Measurements from ENCODE around the gene P4HA2. TPM values are rescaled to one million over a fixed set of nuclear protein-coding genes. Genes with fewer than 3 reads are reported as not detected.

The P4HA2 gene
- total RNA-seq, 2 experiments from 2014 or later, result 8.3 to 19.4 TPM

- no peak overlapping the region for H3K27ac Mint-ChIP-seq
- H3K4me3 Mint-ChIP-seq, result no peak overlapping the region
- DNase-seq (no peak), ATAC-seq (no peak)
- no peaks in the 10 kb centered on the region for H3K36me3 Mint-ChIP-seq
- H3K4me1 Mint-ChIP-seq, result peaks cover 21% of the 10 kb centered on the region
- no peaks in the 10 kb centered on the region for H3K9me3 Mint-ChIP-seq (ENCODE audit: low read depth)
- H3K27me3 Mint-ChIP-seq, result peaks cover 12% of the 10 kb centered on the region
- CTCF ChIA-PET, result interaction anchor here (1.2 kb wide), 1 partner anchor 59 kb away, joined by 3 read pairs; no protein-coding TSS in a partner anchor
Observed at GRCh38 chr5:132233811-132234683, 6.4 kb upstream of the P4HA2 start.

GRCh38 chr5:132233081-132233480, 5.4 kb upstream of the P4HA2 start:
- Mint-ChIP-seq H3K4me1 (peaks cover 21% of the 10 kb centered on the region), H3K27ac (no peak overlapping the region), H3K9me3 (ENCODE audit: low read depth) (no peaks in the 10 kb centered on the region), H3K4me3 (no peak overlapping the region), H3K27me3 (peaks cover 14% of the 10 kb centered on the region), H3K36me3 (no peaks in the 10 kb centered on the region)
- DNase-seq (no peak), ATAC-seq (no peak)
- CTCF ChIA-PET, result interaction anchor here (1.2 kb wide), 1 partner anchor 60 kb away, joined by 3 read pairs; no protein-coding TSS in a partner anchor

GRCh38 chr5:132232465-132232864, 4.8 kb upstream of the P4HA2 start:
- Mint-ChIP-seq H3K4me1 (peaks cover 21% of the 10 kb centered on the region), H3K4me3 (no peak overlapping the region), H3K9me3 (ENCODE audit: low read depth) (no peaks in the 10 kb centered on the region), H3K27ac (no peak overlapping the region), H3K36me3 (no peaks in the 10 kb centered on the region), H3K27me3 (peaks cover 14% of the 10 kb centered on the region)
- DNase-seq (no peak), ATAC-seq (no peak)
- CTCF ChIA-PET, result no interaction called here

DNA sequence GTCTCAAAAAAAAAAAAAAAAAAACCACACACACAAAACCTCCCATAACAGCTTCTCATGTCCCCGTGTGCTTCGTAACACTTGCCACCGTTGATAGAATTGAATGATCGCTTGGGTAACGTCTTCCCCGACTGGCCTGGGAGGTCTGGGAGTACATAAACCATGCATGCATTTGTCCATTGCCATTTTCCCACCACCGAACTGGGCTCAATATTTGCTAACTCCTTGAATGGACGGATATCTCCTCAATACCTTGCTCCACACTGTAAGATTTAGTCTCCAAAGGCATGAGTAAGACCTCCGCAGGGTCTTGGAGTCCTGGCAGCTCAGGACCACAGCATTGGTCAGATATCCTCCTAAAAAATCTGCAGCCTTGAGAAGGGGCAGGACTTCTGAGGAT, 3.2 kb upstream of the P4HA2 start:
- Mint-ChIP-seq H3K4me1 (peaks cover 25% of the 10 kb centered on the region), H3K27me3 (peaks cover 23% of the 10 kb centered on the region), H3K4me3 (no peak overlapping the region), H3K9me3 (ENCODE audit: low read depth) (no peaks in the 10 kb centered on the region), H3K36me3 (no peaks in the 10 kb centered on the region), H3K27ac (no peak overlapping the region)
- ATAC-seq (no peak), DNase-seq (no peak)
- CTCF ChIA-PET, result no interaction called here

DNA sequence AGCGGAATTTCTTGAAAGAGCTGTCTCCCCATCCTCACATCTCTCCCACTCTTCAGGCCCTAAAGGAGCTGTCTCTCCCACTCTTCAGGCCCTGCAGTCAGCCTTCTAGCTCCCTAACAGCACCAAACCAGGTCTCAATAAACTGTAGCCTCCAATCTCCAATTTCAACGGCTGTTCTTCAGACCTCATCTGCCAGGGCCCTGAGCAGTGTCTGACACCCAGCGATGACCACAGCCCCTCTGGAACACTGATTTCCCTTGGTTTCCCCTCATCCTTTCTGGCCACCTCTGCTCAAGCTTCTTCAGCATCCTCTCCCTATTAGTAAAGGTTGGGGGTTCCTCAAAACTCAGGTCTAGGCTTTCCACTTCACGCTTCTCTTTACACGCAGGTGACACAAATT, 1.6 kb upstream of the P4HA2 start:
- Mint-ChIP-seq H3K36me3 (no peaks in the 10 kb centered on the region), H3K4me3 (peak overlapping the region; percentile 41), H3K4me1 (peaks cover 25% of the 10 kb centered on the region), H3K27me3 (peaks cover 24% of the 10 kb centered on the region), H3K9me3 (ENCODE audit: low read depth) (no peaks in the 10 kb centered on the region), H3K27ac (no peak overlapping the region)
- no peak for ATAC-seq
- CTCF ChIA-PET, result interaction anchor here (1.8 kb wide), 1 partner anchor 9 kb away, joined by 10 read pairs; no protein-coding TSS in a partner anchor
- DNase-seq, result peak; percentile 26

GRCh38 chr5:132228241-132229035, 785 bp upstream of the P4HA2 start:
- ATAC-seq (no peak), DNase-seq (peak; percentile 30)
- H3K9me3 Mint-ChIP-seq (ENCODE audit: low read depth), result no peaks in the 10 kb centered on the region
- H3K27me3 Mint-ChIP-seq, result peaks cover 24% of the 10 kb centered on the region
- no peak overlapping the region for H3K27ac Mint-ChIP-seq
- peaks cover 25% of the 10 kb centered on the region for H3K4me1 Mint-ChIP-seq
- CTCF ChIA-PET, result interaction anchor here (1.2 to 2.0 kb wide), 4 partner anchors 10 to 140 kb away, joined by 3 to 17 read pairs (median 7); no protein-coding TSS in a partner anchor
- H3K36me3 Mint-ChIP-seq, result no peaks in the 10 kb centered on the region
- H3K4me3 Mint-ChIP-seq, result peak overlapping the region; percentile 49

GRCh38 chr5:132227235-132227484, 493 bp downstream of the P4HA2 start:
- no peak overlapping the region for H3K27ac Mint-ChIP-seq
- H3K27me3 Mint-ChIP-seq, result peaks cover 24% of the 10 kb centered on the region
- CTCF ChIA-PET, result interaction anchor here (0.5 to 2.0 kb wide), 6 partner anchors 11 to 472 kb away, joined by 3 to 17 read pairs (median 4); no protein-coding TSS in a partner anchor
- DNase-seq (no peak), ATAC-seq (no peak)
- peak overlapping the region; percentile 49 for H3K4me3 Mint-ChIP-seq
- H3K4me1 Mint-ChIP-seq, result peaks cover 25% of the 10 kb centered on the region
- no peaks in the 10 kb centered on the region for H3K36me3 Mint-ChIP-seq
- no peaks in the 10 kb centered on the region for H3K9me3 Mint-ChIP-seq (ENCODE audit: low read depth)

- Mint-ChIP-seq H3K27ac (no peak overlapping the region), H3K27me3 (peaks cover 22% of the 10 kb centered on the region), H3K9me3 (ENCODE audit: low read depth) (no peaks in the 10 kb centered on the region), H3K4me3 (peak overlapping the region; percentile 49), H3K4me1 (peaks cover 25% of the 10 kb centered on the region), H3K36me3 (no peaks in the 10 kb centered on the region)
- DNase-seq (no peak), ATAC-seq (no peak)
- CTCF ChIA-PET, result interaction anchor here (0.5 to 2.0 kb wide), 3 partner anchors 11 to 472 kb away, joined by 3 to 17 read pairs (median 4); no protein-coding TSS in a partner anchor
Observed at GRCh38 chr5:132226516-132227234, 978 bp downstream of the P4HA2 start.

DNA sequence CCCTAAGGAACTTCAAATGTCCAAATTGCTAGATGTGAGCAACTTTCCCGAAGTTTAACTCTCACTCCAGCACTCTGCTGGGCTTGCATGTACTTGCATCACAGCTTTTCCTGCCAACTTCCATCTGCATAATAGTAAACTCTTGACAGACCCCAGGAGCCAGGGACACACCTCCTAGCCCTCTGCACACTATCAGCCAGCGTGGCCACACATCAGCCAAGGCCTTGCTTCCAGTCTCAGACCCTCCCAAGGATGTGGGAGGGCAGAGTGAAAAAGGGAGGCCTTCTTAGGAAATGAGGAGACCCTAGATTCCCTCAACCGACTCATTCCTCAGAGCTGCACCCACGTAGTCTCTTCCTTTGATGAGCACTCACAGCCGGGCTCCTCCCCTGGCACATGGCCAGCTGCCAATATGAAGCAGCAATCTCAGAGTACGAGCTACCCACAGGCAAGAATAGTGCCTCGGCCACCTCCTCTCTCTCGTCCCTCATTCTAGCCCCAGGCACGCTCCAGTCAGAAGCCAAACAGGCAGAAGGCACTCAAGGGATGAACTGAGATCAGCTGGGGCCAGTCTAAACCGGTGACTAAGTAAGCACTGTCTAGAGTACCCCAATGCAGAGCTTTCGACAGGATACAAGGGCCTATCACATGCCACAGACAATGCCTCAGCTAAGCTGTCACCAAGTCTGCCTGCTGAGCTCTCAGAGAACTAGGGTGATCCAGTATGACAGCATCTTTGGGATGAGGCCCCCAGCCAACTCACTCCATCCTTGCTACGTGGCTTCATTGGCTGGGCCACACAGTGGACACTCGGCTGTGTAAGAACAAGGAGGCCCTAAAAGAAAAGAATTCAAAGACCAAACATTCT, 2.3 kb downstream of the P4HA2 start:
- H3K4me1 Mint-ChIP-seq, result peaks cover 15% of the 10 kb centered on the region
- CTCF ChIA-PET, result interaction anchor here (0.8 to 1.6 kb wide), 3 partner anchors 13 to 161 kb away, joined by 3 to 4 read pairs (median 4); no protein-coding TSS in a partner anchor
- ATAC-seq, result no peak

GRCh38 chr5:132224716-132225115, 2.9 kb downstream of the P4HA2 start:
- no peaks in the 10 kb centered on the region for H3K36me3 Mint-ChIP-seq
- DNase-seq (no peak), ATAC-seq (no peak)
- H3K27ac Mint-ChIP-seq, result no peak overlapping the region
- no peak overlapping the region for H3K4me3 Mint-ChIP-seq
- peaks cover 19% of the 10 kb centered on the region for H3K27me3 Mint-ChIP-seq
- H3K9me3 Mint-ChIP-seq (ENCODE audit: low read depth), result no peaks in the 10 kb centered on the region
- CTCF ChIA-PET, result interaction anchor here (1.4 to 1.6 kb wide), 2 partner anchors 13 to 160 kb away, joined by 4 read pairs; no protein-coding TSS in a partner anchor
- peaks cover 10% of the 10 kb centered on the region for H3K4me1 Mint-ChIP-seq

More for the DNA sequence above, 2.3 kb downstream of the P4HA2 start:
- Mint-ChIP-seq H3K9me3 (ENCODE audit: low read depth) (no peaks in the 10 kb centered on the region), H3K27ac (no peak overlapping the region), H3K36me3 (no peaks in the 10 kb centered on the region), H3K27me3 (peaks cover 22% of the 10 kb centered on the region), H3K4me3 (no peak overlapping the region)
- DNase-seq, result no peak

DNA sequence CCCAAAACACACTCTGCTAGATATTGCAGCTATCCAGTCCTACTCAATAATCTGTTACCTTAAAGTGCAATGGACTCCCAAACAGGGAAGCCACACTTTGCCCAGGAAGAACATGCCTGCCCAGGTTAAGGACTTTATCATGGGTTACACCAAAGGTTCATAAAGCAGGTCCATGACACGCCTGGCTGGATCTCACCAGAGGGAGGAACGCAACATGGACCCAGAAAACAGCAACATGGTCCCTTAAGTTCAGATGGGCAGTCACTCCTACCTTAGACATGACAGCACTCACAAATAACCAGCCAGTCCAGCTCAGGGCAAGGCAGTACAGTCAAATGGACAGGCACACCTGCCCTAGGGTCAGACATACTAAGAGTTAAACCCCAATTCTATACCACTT, 3.8 kb downstream of the P4HA2 start:
- Mint-ChIP-seq H3K9me3 (ENCODE audit: low read depth) (no peaks in the 10 kb centered on the region), H3K27me3 (peaks cover 10% of the 10 kb centered on the region), H3K36me3 (no peaks in the 10 kb centered on the region), H3K27ac (no peak overlapping the region), H3K4me3 (no peak overlapping the region), H3K4me1 (peaks cover 5% of the 10 kb centered on the region)
- ATAC-seq (no peak), DNase-seq (no peak)
- CTCF ChIA-PET, result interaction anchor here (1.4 kb wide), 1 partner anchor 159 kb away, joined by 4 read pairs; no protein-coding TSS in a partner anchor

- no peak for DNase-seq
- Mint-ChIP-seq H3K27ac (no peak overlapping the region), H3K4me3 (no peak overlapping the region), H3K36me3 (no peaks in the 10 kb centered on the region), H3K9me3 (ENCODE audit: low read depth) (no peaks in the 10 kb centered on the region), H3K4me1 (peaks cover 5% of the 10 kb centered on the region), H3K27me3 (peaks cover 10% of the 10 kb centered on the region)
- no peak for ATAC-seq
- CTCF ChIA-PET, result no interaction called here
Observed at GRCh38 chr5:132222649-132223038, 5.0 kb downstream of the P4HA2 start.
